HEK293T (cell line): Measurements from ENCODE around the gene ALK.

Experiments
- CTCF ChIA-PET: fragments of 350-600 bp; formaldehyde crosslinking; extraction: SDS; loops from one replicate; lab custom pipeline; 2021; ENCODE audit warnings: antibody characterized with exemption, inconsistent platforms; lab: Yijun Ruan, JAX
- POLR2A ChIA-PET: fragments of 350-600 bp; formaldehyde crosslinking; extraction: SDS; loops from one replicate; lab custom pipeline; 2020; ENCODE audit warnings: antibody characterized with exemption, inconsistent platforms; lab: Yijun Ruan, JAX
- DNase-seq: peaks from one replicate; pipeline ENCODE4 v3.0.0; 2012; ENCODE audit warnings: mixed read lengths; ENCODE audit errors: extremely low spot score
- ARNT ChIP-seq: fragments of 450-650 bp; IDR thresholded peaks from 2 replicates; pipeline ENCODE4 v1.6.1; 2017; ENCODE audit warnings: mild to moderate bottlenecking
- BHLHE40 ChIP-seq: fragments of 450-650 bp; IDR thresholded peaks from 2 replicates; pipeline ENCODE4 v1.6.1; 2016; ENCODE audit warnings: mild to moderate bottlenecking, moderate library complexity, borderline replicate concordance
- CTBP1 ChIP-seq: fragments of 450-650 bp; IDR thresholded peaks from 2 replicates; pipeline ENCODE4 v1.6.1; 2016; ENCODE audit warnings: borderline replicate concordance
- ELF4 ChIP-seq: fragments of 450-650 bp; IDR thresholded peaks from 2 replicates; pipeline ENCODE4 v1.6.1; 2017; ENCODE audit warnings: antibody characterized with exemption
- FOXA1 ChIP-seq: fragments of 450-650 bp; IDR thresholded peaks from 2 replicates; pipeline ENCODE4 v1.6.1; 2016; ENCODE audit warnings: mild to moderate bottlenecking
- FOXK2 ChIP-seq: fragments of 450-650 bp; IDR thresholded peaks from 2 replicates; pipeline ENCODE4 v1.6.1; 2016; ENCODE audit warnings: mild to moderate bottlenecking
- FOXM1 ChIP-seq: fragments of 450-650 bp; IDR thresholded peaks from 2 replicates; pipeline ENCODE4 v1.6.1; 2017; ENCODE audit warnings: mild to moderate bottlenecking, borderline replicate concordance
- HDGF ChIP-seq: fragments of 450-650 bp; IDR thresholded peaks from 2 replicates; pipeline ENCODE4 v1.6.1; 2017; ENCODE audit warnings: antibody characterized with exemption, borderline replicate concordance
- L3MBTL2 ChIP-seq: fragments of 450-650 bp; conservative IDR thresholded peaks from 2 replicates; pipeline ENCODE4 v1.6.1; 2016; ENCODE audit warnings: mild to moderate bottlenecking
- LEF1 ChIP-seq: fragments of 450-650 bp; IDR thresholded peaks from 2 replicates; pipeline ENCODE4 v1.6.1; 2017; ENCODE audit warnings: mild to moderate bottlenecking, borderline replicate concordance
- NFRKB ChIP-seq: fragments of 450-650 bp; IDR thresholded peaks from 2 replicates; pipeline ENCODE4 v1.6.1; 2016; ENCODE audit warnings: mild to moderate bottlenecking, moderate library complexity
- PKNOX1 ChIP-seq: fragments of 450-650 bp; IDR thresholded peaks from 2 replicates; pipeline ENCODE4 v1.6.1; 2016
- SP1 ChIP-seq: fragments of 450-650 bp; IDR thresholded peaks from 2 replicates; pipeline ENCODE4 v1.6.1; 2017
- SUZ12 ChIP-seq: fragments of 450-650 bp; IDR thresholded peaks from 2 replicates; pipeline ENCODE4 v1.6.1; 2016; ENCODE audit warnings: mild to moderate bottlenecking
- TARDBP ChIP-seq: fragments of 450-650 bp; IDR thresholded peaks from 2 replicates; pipeline ENCODE4 v1.6.1; 2016
- ZNF384 ChIP-seq: fragments of 450-650 bp; IDR thresholded peaks from 2 replicates; pipeline ENCODE4 v1.6.1; 2016

Gene ALK

GRCh38 chr2:29951576-29951975, 30.2 kb upstream of the ALK start:
- TF ChIP-seq LEF1 (no peak), FOXK2 (no peak), L3MBTL2 (no peak), PKNOX1 (no peak), NFRKB (no peak), SP1 (no peak), ARNT (no peak), TARDBP (no peak), CTBP1 (no peak), HDGF (no peak), BHLHE40 (no peak), FOXA1 (no peak), ZNF384 (no peak), FOXM1 (no peak)
- DNase-seq, result no peak
- ChIA-PET CTCF (no interaction called here), POLR2A (no interaction called here)

- DNase-seq, result no peak
- POLR2A ChIA-PET, result no interaction called here
- TF ChIP-seq HDGF, result no peak
- TF ChIP-seq ELF4, result no peak
- no peak for TF ChIP-seq ARNT
- CTCF ChIA-PET, result interaction anchor here (1.4 kb wide), 1 partner anchor 27 kb away, joined by 6 read pairs; no protein-coding TSS in a partner anchor
Measured at GRCh38 chr2:29950481-29950880, 29.1 kb upstream of the ALK start.

- ChIA-PET CTCF (interaction anchor here (1.4 kb wide), 1 partner anchor 26 kb away, joined by 6 read pairs; no protein-coding TSS in a partner anchor), POLR2A (no interaction called here)
- no peak for DNase-seq
- TF ChIP-seq ARNT (no peak), ELF4 (no peak), TARDBP (no peak), L3MBTL2 (no peak), ZNF384 (no peak), HDGF (no peak), FOXA1 (no peak), BHLHE40 (no peak)
Measured at GRCh38 chr2:29949042-29949441, 27.7 kb upstream of the ALK start.

GRCh38 chr2:29946505-29946904, 25.1 kb upstream of the ALK start:
- DNase-seq, result no peak
- no peak for TF ChIP-seq FOXA1
- no peak for TF ChIP-seq BHLHE40
- TF ChIP-seq ZNF384, result no peak
- no peak for TF ChIP-seq FOXM1
- POLR2A ChIA-PET, result no interaction called here
- CTCF ChIA-PET, result no interaction called here

- ChIA-PET CTCF (no interaction called here), POLR2A (no interaction called here)
- no peak for DNase-seq
Measured at GRCh38 chr2:29942711-29943110, 21.3 kb upstream of the ALK start.

GRCh38 chr2:29940706-29941105, 19.3 kb upstream of the ALK start:
- no peak for TF ChIP-seq L3MBTL2
- ChIA-PET POLR2A (no interaction called here), CTCF (no interaction called here)

More at GRCh38 chr2:29942711-29943110, 21.3 kb upstream of the ALK start:
- TF ChIP-seq FOXM1 (no peak), LEF1 (no peak), SP1 (no peak), ARNT (no peak), FOXK2 (no peak), ZNF384 (no peak), FOXA1 (no peak), PKNOX1 (no peak), NFRKB (no peak), HDGF (no peak), L3MBTL2 (no peak), TARDBP (no peak), SUZ12 (no peak), ELF4 (no peak), BHLHE40 (no peak), CTBP1 (no peak)

GRCh38 chr2:29936020-29936419, 14.6 kb upstream of the ALK start:
- no peak for TF ChIP-seq ZNF384
- no peak for TF ChIP-seq ELF4
- no peak for TF ChIP-seq FOXA1
- no peak for TF ChIP-seq FOXM1
- TF ChIP-seq NFRKB, result no peak
- no peak for TF ChIP-seq SUZ12
- TF ChIP-seq LEF1, result no peak
- no peak for TF ChIP-seq BHLHE40
- TF ChIP-seq CTBP1, result no peak
- TF ChIP-seq L3MBTL2, result no peak
- POLR2A ChIA-PET, result no interaction called here
- DNase-seq, result no peak
- CTCF ChIA-PET, result interaction anchor here (0.8 kb wide), 1 partner anchor 13 kb away, joined by 3 read pairs; no protein-coding TSS in a partner anchor

More at GRCh38 chr2:29940706-29941105, 19.3 kb upstream of the ALK start:
- DNase-seq, result no peak

GRCh38 chr2:29931818-29932217, 10.4 kb upstream of the ALK start:
- TF ChIP-seq ELF4, result no peak
- TF ChIP-seq FOXK2, result no peak
- no peak for TF ChIP-seq LEF1
- no peak for TF ChIP-seq SUZ12
- no peak for TF ChIP-seq FOXA1
- no peak for TF ChIP-seq PKNOX1
- TF ChIP-seq BHLHE40, result no peak
- TF ChIP-seq CTBP1, result no peak
- no peak for TF ChIP-seq HDGF
- DNase-seq, result no peak
- ChIA-PET CTCF (no interaction called here), POLR2A (no interaction called here)
